HepG2 (cell line): ENCODE measurements around the gene DTYMK. TPM values are rescaled to one million over a fixed set of nuclear protein-coding genes. Genes with fewer than 3 reads are reported as not detected.

Experiments used
- EED ChIP-seq: sonication (generic); formaldehyde crosslinking; IDR thresholded peaks from 2 replicates; pipeline ENCODE4 v1.5.0; 2020; ENCODE audit warnings: mild to moderate bottlenecking, missing genetic modification reagents
- ERF ChIP-seq: IDR thresholded peaks from 2 replicates; pipeline ENCODE4 v1.6.1; 2018; ENCODE audit warnings: missing biosample characterization, missing genetic modification reagents
- FOXK2 ChIP-seq: fragments of 450-650 bp; IDR thresholded peaks from 2 replicates; pipeline ENCODE4 v1.6.1; 2016
- KLF15 ChIP-seq: sonication (generic); formaldehyde crosslinking; IDR thresholded peaks from 2 replicates; pipeline ENCODE4 v1.8.1; 2023; ENCODE audit warnings: borderline replicate concordance, mild to moderate bottlenecking, inconsistent platforms, missing genetic modification reagents, mixed read lengths
- NCOR1 ChIP-seq: fragments of 200-600 bp; sonication (generic); IDR thresholded peaks from 2 replicates; pipeline ENCODE4 v1.7.0; 2017; ENCODE audit warnings: antibody characterized with exemption, low read length, borderline replicate concordance
- NR2F6 ChIP-seq, 2 experiments: IDR thresholded peaks; 2 replicates each; pipeline ENCODE4 v1.6.1; 2016; ENCODE audit warnings: antibody characterized with exemption in 1 of 2, mild to moderate bottlenecking in 1 of 2
- PAWR ChIP-seq: sonication (generic); formaldehyde crosslinking; IDR thresholded peaks from 2 replicates; pipeline ENCODE4 v1.4.0; 2020; ENCODE audit warnings: missing genetic modification reagents, mild to moderate bottlenecking, borderline replicate concordance
- PAX8 ChIP-seq: sonication (generic); formaldehyde crosslinking; IDR thresholded peaks from 2 replicates; pipeline ENCODE4 v1.8.0; 2022; ENCODE audit warnings: mild to moderate bottlenecking, missing genetic modification reagents, borderline replicate concordance
- SATB2 ChIP-seq: sonication (generic); formaldehyde crosslinking; IDR thresholded peaks from 2 replicates; pipeline ENCODE4 v1.5.0; 2020; ENCODE audit warnings: missing genetic modification reagents
- SETDB1 ChIP-seq: sonication (generic); formaldehyde crosslinking; IDR thresholded peaks from 2 replicates; pipeline ENCODE4 v1.5.1; 2020; ENCODE audit warnings: missing genetic modification reagents, mild to moderate bottlenecking, borderline replicate concordance
- SOX13 ChIP-seq, 3 experiments: fragments of 450-650 bp in 1 of 3; sonication (generic) in 1 of 3; formaldehyde crosslinking in 1 of 3; IDR thresholded peaks in 2 of 3; conservative IDR thresholded peaks in 1 of 3; 2 replicates each; pipeline versions ENCODE4 v1.5.0 to v1.6.1; 2016 to 2020; ENCODE audit warnings: antibody characterized with exemption in 1 of 3, mild to moderate bottlenecking in 1 of 3, missing compliant biosample characterization in 1 of 3, missing genetic modification reagents in 1 of 3, moderate library complexity in 1 of 3
- ZBTB7A ChIP-seq: sonication (generic); formaldehyde crosslinking; IDR thresholded peaks from 2 replicates; pipeline ENCODE4 v1.8.0; 2022; ENCODE audit warnings: mild to moderate bottlenecking, missing genetic modification reagents
- ZFP36L1 ChIP-seq: sonication (generic); formaldehyde crosslinking; IDR thresholded peaks from 2 replicates; pipeline ENCODE4 v1.8.0; 2022; ENCODE audit warnings: mild to moderate bottlenecking, missing genetic modification reagents, moderate library complexity
- ZFYVE20 ChIP-seq: sonication (generic); formaldehyde crosslinking; IDR thresholded peaks from 2 replicates; pipeline ENCODE4 v1.8.0; 2023; ENCODE audit warnings: low read depth, mild to moderate bottlenecking, moderate library complexity, missing genetic modification reagents, borderline replicate concordance
- ZNF101 ChIP-seq: sonication (generic); formaldehyde crosslinking; IDR thresholded peaks from 2 replicates; pipeline ENCODE4 v1.4.0; 2020; ENCODE audit warnings: mild to moderate bottlenecking, low read depth, missing genetic modification reagents, borderline replicate concordance
- ZNF136 ChIP-seq: sonication (generic); formaldehyde crosslinking; IDR thresholded peaks from 2 replicates; pipeline ENCODE4 v1.8.1; 2022; ENCODE audit warnings: low read depth, mild to moderate bottlenecking, moderate library complexity, missing genetic modification reagents
- ZNF138 ChIP-seq: sonication (generic); formaldehyde crosslinking; IDR thresholded peaks from 2 replicates; pipeline ENCODE4 v1.5.0; 2020; ENCODE audit warnings: mild to moderate bottlenecking, low read depth, missing genetic modification reagents
- ZNF432 ChIP-seq: sonication (generic); formaldehyde crosslinking; IDR thresholded peaks from 2 replicates; pipeline ENCODE4 v1.5.0; 2020; ENCODE audit warnings: missing genetic modification reagents, mild to moderate bottlenecking, borderline replicate concordance
- ZNF672 ChIP-seq: sonication (generic); formaldehyde crosslinking; IDR thresholded peaks from 2 replicates; pipeline ENCODE4 v1.8.1; 2022; ENCODE audit warnings: missing genetic modification reagents
- polyA plus RNA-seq, 8 experiments: library from polyadenylated mRNA; depleted of rRNA in 3 of 8; stranded (reverse) in 7 of 8; unstranded in 1 of 8; fragments of >200 nt; fragmentation: Illumina TruSeq in 4 of 8; extraction: Trizol in 4 of 8; gene quantifications; 2 replicates each; pipeline versions ENCODE4 v1.2.1 to v1.2.3, GENCODE V29; 2011 to 2016; ENCODE audit warnings: low read depth in 4 of 8, missing spikeins in 1 of 8, mixed read lengths in 1 of 8; ENCODE audit not compliant: insufficient read depth in 1 of 8
- total RNA-seq, 5 experiments: library from RNA; depleted of rRNA; stranded (reverse); fragments of >200 nt; fragmentation: Illumina TruSeq; extraction: Trizol; gene quantifications; 2 replicates each; pipeline ENCODE4 v1.2.3, GENCODE V29; 2016; ENCODE audit warnings: low read depth in 1 of 5
- TF ChIP-seq, protein P1 (sequence below): IDR thresholded peaks from 2 replicates; pipeline ENCODE4 v1.6.1; 2018; ENCODE audit warnings: missing genetic modification reagents, mild to moderate bottlenecking, missing compliant biosample characterization
- TF ChIP-seq, protein P2 (sequence below): IDR thresholded peaks from 2 replicates; pipeline ENCODE4 v1.6.1; 2012; ENCODE audit warnings: inconsistent platforms
- TF ChIP-seq, protein P3 (sequence below): IDR thresholded peaks from 2 replicates; pipeline ENCODE4 v1.6.1; 2016; ENCODE audit warnings: missing compliant biosample characterization, missing genetic modification reagents, borderline replicate concordance
- TF ChIP-seq, protein P4 (sequence below): sonication (generic); formaldehyde crosslinking; IDR thresholded peaks from 2 replicates; pipeline ENCODE4; 2020; ENCODE audit warnings: missing genetic modification reagents, mild to moderate bottlenecking, borderline replicate concordance
- TF ChIP-seq, protein P5 (sequence below): sonication (generic); formaldehyde crosslinking; IDR thresholded peaks from 2 replicates; pipeline ENCODE4 v1.4.0; 2020; ENCODE audit warnings: mild to moderate bottlenecking, missing genetic modification reagents

DTYMK gene
- total and polyA plus RNA-seq, 2 of the 13 experiments (the other 11 are each of a cell fraction or from before 2014, with no cell fraction given) = 57.5 to 134 TPM

DNA sequence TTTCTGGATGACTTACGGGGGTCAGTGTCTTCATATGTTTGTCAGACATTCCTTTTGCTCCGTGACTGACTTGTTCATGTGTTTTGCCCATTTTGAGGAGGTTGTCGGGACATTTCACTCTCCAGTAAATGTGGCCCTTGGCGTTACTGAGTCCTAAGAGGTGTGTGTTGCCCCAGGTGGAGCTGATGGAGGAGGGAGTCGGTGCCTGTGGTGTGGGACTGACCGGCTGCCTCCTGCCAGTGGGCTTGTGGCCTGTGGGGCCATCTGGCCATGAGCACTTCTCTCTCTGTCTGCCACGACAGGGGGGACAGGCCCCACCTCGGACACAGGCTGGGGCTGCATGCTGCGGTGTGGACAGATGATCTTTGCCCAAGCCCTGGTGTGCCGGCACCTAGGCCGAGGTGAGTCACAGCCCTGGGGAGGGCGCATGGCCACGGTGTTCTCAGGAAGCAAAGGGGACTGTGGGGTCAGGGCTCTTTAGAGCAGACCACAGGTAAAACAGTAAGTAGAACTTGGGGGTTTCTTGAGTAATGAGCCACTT, 33.3 kb downstream of the DTYMK start (continued):
- TF ChIP-seq ZNF432 (CRISPR knock-in tag) (no peak), ZNF101 (CRISPR knock-in tag) (no peak), ZFYVE20 (no peak), ZNF136 (CRISPR knock-in tag) (peak; percentile 85; the same call in 1 of the 2 replicates), EED (CRISPR knock-in tag) (no peak), SATB2 (CRISPR knock-in tag) (no peak), ERF (CRISPR knock-in tag) (peak; percentile 90), ZFP36L1 (CRISPR knock-in tag) (no peak), ZNF138 (CRISPR knock-in tag) (0 out of 2 replicates have a peak, but pooled peaks have one; percentile 41), SETDB1 (CRISPR knock-in tag) (no peak), SOX13 (IDR thresholded peaks at IDR 0.05) (no peak), SOX13 (CRISPR knock-in tag; conservative IDR thresholded peaks at IDR 0.05 in 1 of 2, IDR thresholded peaks at IDR 0.05 in 1 of 2) (peak in 1 of 2 experiments; percentile 66; a peak in 2 of 4 replicates), ZNF672 (CRISPR knock-in tag) (no peak), KLF15 (CRISPR knock-in tag) (no peak), NCOR1 (peak; percentile 17; the same call in 1 of the 2 replicates), NR2F6 (IDR thresholded peaks at IDR 0.05) (no peak), NR2F6 (CRISPR knock-in tag; IDR thresholded peaks at IDR 0.05) (peak; percentile 94), ZBTB7A (CRISPR knock-in tag) (peak; percentile 93), PAX8 (CRISPR knock-in tag) (no peak), FOXK2 (no peak), PAWR (no peak)
- TF ChIP-seq, protein P1, sequence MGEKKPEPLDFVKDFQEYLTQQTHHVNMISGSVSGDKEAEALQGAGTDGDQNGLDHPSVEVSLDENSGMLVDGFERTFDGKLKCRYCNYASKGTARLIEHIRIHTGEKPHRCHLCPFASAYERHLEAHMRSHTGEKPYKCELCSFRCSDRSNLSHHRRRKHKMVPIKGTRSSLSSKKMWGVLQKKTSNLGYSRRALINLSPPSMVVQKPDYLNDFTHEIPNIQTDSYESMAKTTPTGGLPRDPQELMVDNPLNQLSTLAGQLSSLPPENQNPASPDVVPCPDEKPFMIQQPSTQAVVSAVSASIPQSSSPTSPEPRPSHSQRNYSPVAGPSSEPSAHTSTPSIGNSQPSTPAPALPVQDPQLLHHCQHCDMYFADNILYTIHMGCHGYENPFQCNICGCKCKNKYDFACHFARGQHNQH (CRISPR knock-in tag) = peak; percentile 71
- TF ChIP-seq, protein P2, sequence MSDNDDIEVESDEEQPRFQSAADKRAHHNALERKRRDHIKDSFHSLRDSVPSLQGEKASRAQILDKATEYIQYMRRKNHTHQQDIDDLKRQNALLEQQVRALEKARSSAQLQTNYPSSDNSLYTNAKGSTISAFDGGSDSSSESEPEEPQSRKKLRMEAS = peak; percentile 96
- TF ChIP-seq, protein P3, sequence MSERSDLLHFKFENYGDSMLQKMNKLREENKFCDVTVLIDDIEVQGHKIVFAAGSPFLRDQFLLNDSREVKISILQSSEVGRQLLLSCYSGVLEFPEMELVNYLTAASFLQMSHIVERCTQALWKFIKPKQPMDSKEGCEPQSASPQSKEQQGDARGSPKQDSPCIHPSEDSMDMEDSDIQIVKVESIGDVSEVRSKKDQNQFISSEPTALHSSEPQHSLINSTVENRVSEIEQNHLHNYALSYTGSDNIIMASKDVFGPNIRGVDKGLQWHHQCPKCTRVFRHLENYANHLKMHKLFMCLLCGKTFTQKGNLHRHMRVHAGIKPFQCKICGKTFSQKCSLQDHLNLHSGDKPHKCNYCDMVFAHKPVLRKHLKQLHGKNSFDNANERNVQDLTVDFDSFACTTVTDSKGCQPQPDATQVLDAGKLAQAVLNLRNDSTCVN (CRISPR knock-in tag) = peak; percentile 81; the same call in 1 of the 2 replicates
- TF ChIP-seq, protein P4, sequence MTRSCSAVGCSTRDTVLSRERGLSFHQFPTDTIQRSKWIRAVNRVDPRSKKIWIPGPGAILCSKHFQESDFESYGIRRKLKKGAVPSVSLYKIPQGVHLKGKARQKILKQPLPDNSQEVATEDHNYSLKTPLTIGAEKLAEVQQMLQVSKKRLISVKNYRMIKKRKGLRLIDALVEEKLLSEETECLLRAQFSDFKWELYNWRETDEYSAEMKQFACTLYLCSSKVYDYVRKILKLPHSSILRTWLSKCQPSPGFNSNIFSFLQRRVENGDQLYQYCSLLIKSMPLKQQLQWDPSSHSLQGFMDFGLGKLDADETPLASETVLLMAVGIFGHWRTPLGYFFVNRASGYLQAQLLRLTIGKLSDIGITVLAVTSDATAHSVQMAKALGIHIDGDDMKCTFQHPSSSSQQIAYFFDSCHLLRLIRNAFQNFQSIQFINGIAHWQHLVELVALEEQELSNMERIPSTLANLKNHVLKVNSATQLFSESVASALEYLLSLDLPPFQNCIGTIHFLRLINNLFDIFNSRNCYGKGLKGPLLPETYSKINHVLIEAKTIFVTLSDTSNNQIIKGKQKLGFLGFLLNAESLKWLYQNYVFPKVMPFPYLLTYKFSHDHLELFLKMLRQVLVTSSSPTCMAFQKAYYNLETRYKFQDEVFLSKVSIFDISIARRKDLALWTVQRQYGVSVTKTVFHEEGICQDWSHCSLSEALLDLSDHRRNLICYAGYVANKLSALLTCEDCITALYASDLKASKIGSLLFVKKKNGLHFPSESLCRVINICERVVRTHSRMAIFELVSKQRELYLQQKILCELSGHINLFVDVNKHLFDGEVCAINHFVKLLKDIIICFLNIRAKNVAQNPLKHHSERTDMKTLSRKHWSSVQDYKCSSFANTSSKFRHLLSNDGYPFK (CRISPR knock-in tag) = peak; percentile 60; the same call in 1 of the 2 replicates
- TF ChIP-seq, protein P5, sequence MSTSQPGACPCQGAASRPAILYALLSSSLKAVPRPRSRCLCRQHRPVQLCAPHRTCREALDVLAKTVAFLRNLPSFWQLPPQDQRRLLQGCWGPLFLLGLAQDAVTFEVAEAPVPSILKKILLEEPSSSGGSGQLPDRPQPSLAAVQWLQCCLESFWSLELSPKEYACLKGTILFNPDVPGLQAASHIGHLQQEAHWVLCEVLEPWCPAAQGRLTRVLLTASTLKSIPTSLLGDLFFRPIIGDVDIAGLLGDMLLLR (CRISPR knock-in tag) = no peak
